Breast epithelium (tissue), 3 donors: ENCODE results near the gene SLC25A17.

ENCODE experiments used
- CTCF ChIP-seq, 3 donors: fragments of 450-650 bp; IDR thresholded peaks; one replicate each; pipeline ENCODE4 v1.5.1; 2016 to 2017; ENCODE audit warnings: antibody characterized with exemption in 3 of 3, mild to moderate bottlenecking in 3 of 3, moderate library complexity in 3 of 3
- POLR2A ChIP-seq: fragments of 450-650 bp; IDR thresholded peaks from one replicate; pipeline ENCODE4 v1.6.1; 2016; ENCODE audit warnings: antibody characterized with exemption, mild to moderate bottlenecking, moderate library complexity

DNA sequence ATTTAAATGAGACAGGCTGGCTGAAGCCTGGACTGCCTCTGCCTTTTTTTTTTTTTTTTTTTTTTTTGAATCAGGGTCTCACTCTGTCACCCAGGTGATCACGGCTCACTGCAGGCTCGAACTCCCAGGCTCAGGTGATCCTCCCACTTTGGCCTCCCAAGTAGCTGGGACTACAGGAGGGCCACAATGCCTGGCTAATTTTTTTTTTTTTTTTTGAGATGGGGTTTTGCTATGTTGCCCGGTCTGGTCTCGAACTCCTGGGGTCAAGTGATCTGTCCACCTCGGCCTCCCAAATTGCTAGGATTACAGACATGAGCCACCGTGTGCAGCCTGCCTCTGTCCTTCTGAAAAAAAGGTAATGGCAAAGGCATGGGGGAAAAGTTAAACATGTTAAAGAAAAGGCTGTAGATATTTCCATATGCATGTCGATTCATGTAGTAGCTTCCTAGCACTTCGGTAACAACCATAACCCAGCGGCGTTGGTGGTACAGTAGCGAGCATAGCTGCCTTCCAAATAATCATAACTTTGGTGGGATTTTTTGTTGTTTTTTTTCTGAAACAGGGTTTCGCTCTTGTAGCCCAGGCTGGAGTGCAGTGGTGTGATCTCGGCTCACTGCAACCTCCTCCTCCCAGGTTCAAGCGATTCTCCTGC lies 91.1 kb downstream of the SLC25A17 start:
- TF ChIP-seq CTCF (IDR thresholded peaks at IDR 0.05) (no peak), POLR2A (no peak)
